B cell (primary cell): Measurements from ENCODE around the gene ATP6V0E2. TPM values are rescaled to one million over a fixed set of nuclear protein-coding genes. Genes with fewer than 3 reads are reported as not detected.
"Not testable (repeated sequence)": the region's sequence is repeated elsewhere in the genome, so short reads cannot be mapped to it uniquely, and the experiment has no call there.

Experiments
- ATAC-seq: fragments of 200-7000 bp; cut with Tn5 transposase; one replicate; pipeline ENCODE4 v1.10.0; 2021; ENCODE audit warnings: low read depth, mild to moderate bottlenecking, moderate number of reproducible peaks, moderate library complexity
- CTCF ChIA-PET: fragments of 350-600 bp; sonication (Branson Sonifier 250); formaldehyde crosslinking; loops from one replicate; lab custom pipeline; 2021; ENCODE audit warnings: antibody characterized with exemption, inconsistent platforms; lab: Charles Lee
- POLR2A ChIA-PET: fragments of 350-600 bp; sonication (Branson Sonifier 250); formaldehyde crosslinking; loops from one replicate; lab custom pipeline; 2021; ENCODE audit warnings: antibody characterized with exemption; lab: Charles Lee
- DNase-seq: peaks from one replicate; pipeline ENCODE4 v3.0.0; 2013
- H2AFZ ChIP-seq: 2 replicates; pipeline ENCODE4 v1.6.1; 2012; ENCODE audit warnings: mild to moderate bottlenecking, low read depth, low read length; ENCODE audit not compliant: insufficient read depth, poor library complexity, severe bottlenecking
- H3K27ac ChIP-seq, 2 donors: 1 replicate in 1 of 2; 2 replicates in 1 of 2; pipeline ENCODE4 v1.5.1; 2012 to 2013; ENCODE audit warnings: low read length in 2 of 2, mild to moderate bottlenecking in 2 of 2, moderate library complexity in 1 of 2
- H3K27me3 ChIP-seq, 4 experiments: fragments of 200-600 bp in 1 of 4; sonication (generic) in 1 of 4; replicated peaks in 1 of 4; 1 replicate in 2 of 4; 2 replicates in 2 of 4; pipeline versions ENCODE4 v1.6.1 to v1.7.0; 2013 to 2016; ENCODE audit warnings: low read length in 3 of 4, mild to moderate bottlenecking in 2 of 4, mixed read lengths in 1 of 4, moderate library complexity in 1 of 4; ENCODE audit not compliant: insufficient read depth in 4 of 4, control insufficient read depth in 3 of 4; ENCODE audit errors: control extremely low read depth in 1 of 4
- H3K36me3 ChIP-seq, 2 experiments: replicated peaks in 1 of 2; 1 replicate in 1 of 2; 2 replicates in 1 of 2; pipeline versions ENCODE4 v1.6.1 to v1.7.1; 2013; ENCODE audit warnings: low read length in 1 of 2; ENCODE audit not compliant: insufficient read depth in 2 of 2, control insufficient read depth in 1 of 2; ENCODE audit errors: control extremely low read depth in 1 of 2, extremely low read depth in 1 of 2
- H3K4me1 ChIP-seq, 2 donors: fragments of 200-600 bp in 1 of 2; sonication (generic) in 1 of 2; 1 replicate in 1 of 2; 2 replicates in 1 of 2; pipeline versions ENCODE4 v1.5.1 to v1.6.1; 2013 to 2017; ENCODE audit warnings: low read length in 2 of 2; ENCODE audit not compliant: control insufficient read depth in 2 of 2, insufficient read depth in 2 of 2
- H3K4me2 ChIP-seq: replicated peaks from 2 replicates; pipeline ENCODE3; 2012; ENCODE audit warnings: mild to moderate bottlenecking, low read depth, low read length; ENCODE audit not compliant: poor library complexity, severe bottlenecking
- H3K4me3 ChIP-seq, 5 experiments: fragments of 200-600 bp in 1 of 5; sonication (generic) in 1 of 5; 1 replicate in 3 of 5; 2 replicates in 2 of 5; pipeline versions ENCODE4 v1.5.1 to v1.7.0; 2011 to 2016; ENCODE audit warnings: low read length in 4 of 5, mild to moderate bottlenecking in 4 of 5, low read depth in 2 of 5, control low read depth in 1 of 5, moderate library complexity in 1 of 5; ENCODE audit not compliant: insufficient read depth in 1 of 5; ENCODE audit errors: control extremely low read depth in 1 of 5, extremely low read depth in 1 of 5
- H3K79me2 ChIP-seq: fragments of 200-600 bp; sonication (generic); one replicate; pipeline ENCODE4 v1.6.0; 2016; ENCODE audit warnings: low read length; ENCODE audit not compliant: control insufficient read depth, insufficient read depth
- H3K9ac ChIP-seq: fragments of 200-600 bp; sonication (generic); 2 replicates; pipeline ENCODE4 v1.6.1; 2017; ENCODE audit warnings: mild to moderate bottlenecking, low read length, moderate library complexity
- H3K9me3 ChIP-seq, 3 donors: one replicate each; pipeline versions ENCODE4 v1.6.1 to v1.7.1; 2013; ENCODE audit warnings: low read length in 2 of 3; ENCODE audit not compliant: control insufficient read depth in 2 of 3, insufficient read depth in 1 of 3; ENCODE audit errors: control extremely low read depth in 1 of 3
- H4K20me1 ChIP-seq: 2 replicates; pipeline ENCODE4 v1.6.0; 2012; ENCODE audit warnings: mild to moderate bottlenecking, low read length; ENCODE audit not compliant: insufficient read depth, control insufficient read depth, poor library complexity, severe bottlenecking
- H3K27ac Mint-ChIP-seq: one replicate; pipeline ENCODE4 v1.8.0; 2021; ENCODE audit warnings: mixed read lengths
- H3K27me3 Mint-ChIP-seq: one replicate; pipeline ENCODE4 v1.8.0; 2021; ENCODE audit warnings: mixed read lengths
- H3K4me1 Mint-ChIP-seq: one replicate; pipeline ENCODE4 v1.8.0; 2021; ENCODE audit warnings: mixed read lengths
- H3K4me3 Mint-ChIP-seq: one replicate; pipeline ENCODE4 v1.8.0; 2021; ENCODE audit warnings: mixed read lengths
- H3K9me3 Mint-ChIP-seq: one replicate; pipeline ENCODE4 v1.8.0; 2022; ENCODE audit warnings: mixed read lengths; ENCODE audit not compliant: insufficient read depth
- EZH2 ChIP-seq: IDR thresholded peaks from 2 replicates; pipeline ENCODE4 v1.6.1; 2012; ENCODE audit warnings: borderline replicate concordance, low read depth, mild to moderate bottlenecking, moderate library complexity, low read length; ENCODE audit not compliant: insufficient read depth, poor library complexity, severe bottlenecking
- WGBS: methylation state at CpG from one replicate; pipeline ENCODE4 v1.1.5; 2013; ENCODE audit warnings: missing lambda C conversion rate; ENCODE audit not compliant: insufficient coverage; 5-methylcytosine and 5-hydroxymethylcytosine counted together
- intact Hi-C: fragments of 100-400 bp; cut with micrococcal nuclease; formaldehyde crosslinking; loops from one replicate; pipeline ENCODE4 v1.10.0; 2022
- polyA plus RNA-seq: library from polyadenylated mRNA; depleted of rRNA; stranded (reverse); fragments of >200 nt; gene quantifications from 2 replicates; pipeline ENCODE4 v1.2.3, GENCODE V29; 2012
- total RNA-seq, 2 donors: library from RNA; stranded (reverse); fragments of 120-200 nt in 1 of 2; gene quantifications; 1 replicate in 1 of 2; 2 replicates in 1 of 2; pipeline versions ENCODE4 v1.2.3 to v1.2.4, GENCODE V29; 2013 to 2022
- TF ChIP-seq, protein P1 (sequence below): fragments of 200-600 bp; IDR thresholded peaks from one replicate; pipeline ENCODE4 v1.8.0; 2022; ENCODE audit warnings: antibody characterized with exemption, mild to moderate bottlenecking

The ATP6V0E2 gene
- total and polyA plus RNA-seq, 2 donors (not counting 1 experiment from before 2014, with no cell fraction given), result 13.5 to 49.6 TPM

DNA sequence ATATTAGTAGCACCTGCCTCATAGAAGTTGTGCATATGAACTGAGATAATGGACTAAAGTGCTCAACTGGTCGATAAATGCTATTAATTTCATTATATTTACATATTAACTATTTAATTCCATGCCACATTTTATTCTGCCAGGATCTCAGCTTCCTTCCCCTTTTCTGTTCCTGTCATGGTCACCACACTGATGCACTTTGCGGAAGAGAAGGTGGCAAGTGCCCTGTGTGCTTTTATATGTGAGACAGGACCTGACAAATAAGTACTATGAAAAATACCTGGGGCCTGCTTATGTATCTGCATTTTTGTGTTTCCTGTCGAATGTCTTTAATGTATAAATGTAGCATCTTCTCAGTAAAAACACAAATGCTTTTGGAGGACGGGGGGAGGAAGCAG is 12.2 kb downstream of the ATP6V0E2 start:
- CTCF ChIA-PET, result no interaction called here
- DNase-seq, result peak; percentile 32
- intact Hi-C loops, result loop anchor here (10.0 kb wide), 1 partner anchor 389 kb away; no protein-coding TSS in a partner anchor
- Histone ChIP-seq H3K27ac (no peak overlapping the region), H4K20me1 (no peaks in the 10 kb centered on the region), H3K4me3 (no peak overlapping the region), H3K4me1 (peaks cover 12 to 30% of the 10 kb centered on the region in 2 donors), H3K79me2 (no peaks in the 10 kb centered on the region), H2AFZ (no peak overlapping the region), H3K36me3 (no peaks in the 10 kb centered on the region), H3K9ac (no peak overlapping the region), H3K9me3 (no peaks in the 10 kb centered on the region), H3K27me3 (no peaks in the 10 kb centered on the region), H3K4me2 (peak overlapping the region; percentile 23)
- TF ChIP-seq EZH2, result no peak
- TF ChIP-seq, protein P1, sequence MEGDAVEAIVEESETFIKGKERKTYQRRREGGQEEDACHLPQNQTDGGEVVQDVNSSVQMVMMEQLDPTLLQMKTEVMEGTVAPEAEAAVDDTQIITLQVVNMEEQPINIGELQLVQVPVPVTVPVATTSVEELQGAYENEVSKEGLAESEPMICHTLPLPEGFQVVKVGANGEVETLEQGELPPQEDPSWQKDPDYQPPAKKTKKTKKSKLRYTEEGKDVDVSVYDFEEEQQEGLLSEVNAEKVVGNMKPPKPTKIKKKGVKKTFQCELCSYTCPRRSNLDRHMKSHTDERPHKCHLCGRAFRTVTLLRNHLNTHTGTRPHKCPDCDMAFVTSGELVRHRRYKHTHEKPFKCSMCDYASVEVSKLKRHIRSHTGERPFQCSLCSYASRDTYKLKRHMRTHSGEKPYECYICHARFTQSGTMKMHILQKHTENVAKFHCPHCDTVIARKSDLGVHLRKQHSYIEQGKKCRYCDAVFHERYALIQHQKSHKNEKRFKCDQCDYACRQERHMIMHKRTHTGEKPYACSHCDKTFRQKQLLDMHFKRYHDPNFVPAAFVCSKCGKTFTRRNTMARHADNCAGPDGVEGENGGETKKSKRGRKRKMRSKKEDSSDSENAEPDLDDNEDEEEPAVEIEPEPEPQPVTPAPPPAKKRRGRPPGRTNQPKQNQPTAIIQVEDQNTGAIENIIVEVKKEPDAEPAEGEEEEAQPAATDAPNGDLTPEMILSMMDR, result no peak
- peak; percentile 36 for ATAC-seq
- no peak overlapping the region for H3K4me3 Mint-ChIP-seq
- POLR2A ChIA-PET, result no interaction called here
- H3K27me3 Mint-ChIP-seq, result no peaks in the 10 kb centered on the region
- H3K27ac Mint-ChIP-seq, result no peak overlapping the region
- no CpG with 5 or more reads among the region's 4 CpGs for WGBS
- H3K4me1 Mint-ChIP-seq, result peaks cover 14% of the 10 kb centered on the region
- no peaks in the 10 kb centered on the region for H3K9me3 Mint-ChIP-seq

DNA sequence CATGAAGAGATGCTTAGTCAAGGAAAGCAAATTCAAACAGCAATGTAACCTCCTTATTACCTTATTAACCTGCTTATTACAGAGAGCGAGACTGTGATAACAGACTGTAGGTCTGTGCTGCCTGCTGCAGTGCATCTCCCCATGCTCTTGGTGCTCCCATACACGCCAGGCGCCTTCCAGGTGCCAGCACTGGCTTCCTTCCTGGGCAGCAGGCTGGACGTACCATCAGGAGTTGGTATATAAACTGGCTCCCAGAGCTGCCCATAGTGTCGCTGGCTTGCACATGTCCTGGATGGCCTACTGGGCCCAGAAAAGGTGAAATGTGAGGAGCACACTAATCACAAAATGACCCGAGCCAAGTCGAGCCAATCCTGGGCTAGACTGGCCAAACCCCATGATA is 13.5 kb downstream of the ATP6V0E2 start:
- Mint-ChIP-seq H3K4me1 (peaks cover 14% of the 10 kb centered on the region), H3K27me3 (no peaks in the 10 kb centered on the region), H3K4me3 (no peak overlapping the region), H3K9me3 (no peaks in the 10 kb centered on the region), H3K27ac (no peak overlapping the region)
- H3K4me1 ChIP-seq, result peaks cover 12 to 30% of the 10 kb centered on the region in 2 donors
- DNase-seq, result no peak
- intact Hi-C loops, result loop anchor here (10.0 kb wide), 1 partner anchor 387 kb away; no protein-coding TSS in a partner anchor
- ChIA-PET POLR2A (no interaction called here), CTCF (no interaction called here)
- no peaks in the 10 kb centered on the region for H3K79me2 ChIP-seq
- H2AFZ ChIP-seq, result no peak overlapping the region
- no peak overlapping the region for H3K4me2 ChIP-seq
- H4K20me1 ChIP-seq, result no peaks in the 10 kb centered on the region
- no peak overlapping the region for H3K4me3 ChIP-seq
- WGBS, result 98% methylated on average over 5 of the region's 7 CpGs
- no peak for ATAC-seq
- H3K9ac ChIP-seq, result no peak overlapping the region
- no peak overlapping the region for H3K27ac ChIP-seq
- H3K9me3 ChIP-seq, result no peaks in the 10 kb centered on the region
- H3K36me3 ChIP-seq, result no peaks in the 10 kb centered on the region
- H3K27me3 ChIP-seq, result no peaks in the 10 kb centered on the region
- TF ChIP-seq, protein P1, result no peak
- no peak for TF ChIP-seq EZH2

DNA sequence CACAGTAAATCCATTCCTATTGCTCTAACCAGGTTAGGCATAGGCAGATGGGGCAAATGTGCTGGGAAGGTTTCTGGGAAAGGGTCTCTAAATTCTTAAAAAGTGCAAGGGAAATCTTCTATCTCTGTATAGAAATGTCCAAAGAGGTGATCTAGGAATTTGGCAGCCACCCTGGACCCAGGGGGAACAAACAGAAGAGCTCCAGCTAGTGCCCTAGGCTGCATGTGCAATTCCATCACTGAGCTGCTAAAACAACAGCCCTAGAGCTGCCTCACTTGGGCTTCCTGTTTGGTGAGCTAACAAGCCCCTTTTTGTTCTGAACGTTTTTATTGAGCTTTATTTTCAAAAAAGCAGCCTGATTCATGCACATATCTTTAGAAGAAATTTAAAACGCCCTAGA is 16.9 kb downstream of the ATP6V0E2 start:
- H3K79me2 ChIP-seq, H3K4me3 ChIP-seq, H3K27ac ChIP-seq, H3K9me3 Mint-ChIP-seq, H3K4me2 ChIP-seq, H3K27me3 ChIP-seq, ATAC-seq, H3K9ac ChIP-seq, H4K20me1 ChIP-seq, H3K9me3 ChIP-seq, H3K27ac Mint-ChIP-seq, H3K4me3 Mint-ChIP-seq, H3K27me3 Mint-ChIP-seq, DNase-seq, H2AFZ ChIP-seq, H3K36me3 ChIP-seq, intact Hi-C loops, POLR2A ChIA-PET, CTCF ChIA-PET: not testable (repeated sequence)
- WGBS, result no CpG with 5 or more reads among the region's 2 CpGs
- peaks cover 9 to 21% of the 10 kb centered on the region in 2 donors for H3K4me1 ChIP-seq
- peaks cover 10% of the 10 kb centered on the region for H3K4me1 Mint-ChIP-seq
